C4-2B (cell line): ENCODE results near the gene HMG20B.

Experiments
- CTCF ChIP-seq: fragments of 450-650 bp; conservative IDR thresholded peaks from 2 replicates; pipeline ENCODE4 v1.5.1; 2017; ENCODE audit warnings: mild to moderate bottlenecking
- ZFX ChIP-seq: fragments of 450-650 bp; IDR thresholded peaks from 2 replicates; pipeline ENCODE4 v1.6.1; 2017

GRCh38 chr19:3535563-3535965, 37.2 kb upstream of the HMG20B start:
- TF ChIP-seq CTCF = no peak
- TF ChIP-seq ZFX = no peak
